GM20000 (cell line): Measurements from ENCODE around the gene USF1.

ENCODE experiments used
- DNase-seq: peaks from one replicate; pipeline ENCODE4 v3.0.0; 2012; ENCODE audit warnings: low spot score
- CTCF ChIP-seq: IDR thresholded peaks from 2 replicates; pipeline ENCODE4 v1.5.1; 2012; ENCODE audit warnings: mild to moderate bottlenecking, control low read depth; ENCODE audit errors: extremely low read depth, missing control alignments

The USF1 gene

GRCh38 chr1:161013131-161013487, 32.7 kb downstream of the USF1 start:
- no peak for DNase-seq
- no peak for TF ChIP-seq CTCF

DNA sequence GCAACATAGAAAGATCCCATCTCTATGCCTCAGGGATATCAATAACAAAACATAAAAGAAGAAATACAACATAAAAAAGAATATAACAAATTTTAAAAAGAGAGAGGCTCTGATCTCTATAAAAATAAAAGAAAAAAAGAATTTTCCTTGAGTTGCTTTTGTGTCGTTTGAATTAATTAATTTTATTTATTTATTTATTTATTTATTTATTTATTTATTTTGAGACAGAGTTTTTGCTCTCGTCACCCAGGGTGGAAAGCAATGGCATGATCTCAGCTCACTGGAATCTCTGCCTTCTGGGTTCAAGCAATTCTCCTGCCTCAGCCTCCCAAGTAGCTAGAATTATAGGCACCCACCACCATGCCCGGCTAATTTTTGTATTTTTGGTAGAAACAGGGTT, 33.4 kb downstream of the USF1 start:
- DNase-seq = no peak
- TF ChIP-seq CTCF = no peak

DNA sequence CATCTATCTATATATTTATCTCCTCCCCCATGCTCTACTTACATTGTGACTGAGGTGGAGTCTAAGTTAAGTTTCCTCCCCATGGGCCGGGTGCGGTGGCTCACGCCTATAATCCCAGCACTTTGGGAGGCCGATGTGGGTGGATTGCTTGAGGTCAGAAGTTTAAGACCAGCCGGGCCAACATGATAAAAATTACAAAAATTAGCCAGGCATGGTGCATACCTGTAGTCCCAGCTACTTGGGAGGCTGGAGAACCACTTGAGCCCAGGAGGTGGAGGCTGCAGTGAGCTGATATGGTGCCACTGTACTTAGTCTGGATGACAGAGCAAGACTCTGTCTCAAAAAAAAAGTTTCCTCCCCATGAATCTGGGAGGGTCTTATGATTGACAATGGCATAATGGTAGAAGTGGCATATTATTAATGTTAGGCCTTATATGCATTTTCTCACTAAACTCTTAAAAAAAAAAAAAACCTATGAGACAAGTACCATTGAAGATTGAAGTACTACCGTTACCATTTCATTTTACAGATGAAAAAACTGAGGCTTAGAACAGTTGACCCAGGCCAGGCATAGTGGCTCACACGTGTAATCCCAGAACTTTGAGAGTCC, 36.1 kb downstream of the USF1 start:
- TF ChIP-seq CTCF = no peak
- no peak for DNase-seq

DNA sequence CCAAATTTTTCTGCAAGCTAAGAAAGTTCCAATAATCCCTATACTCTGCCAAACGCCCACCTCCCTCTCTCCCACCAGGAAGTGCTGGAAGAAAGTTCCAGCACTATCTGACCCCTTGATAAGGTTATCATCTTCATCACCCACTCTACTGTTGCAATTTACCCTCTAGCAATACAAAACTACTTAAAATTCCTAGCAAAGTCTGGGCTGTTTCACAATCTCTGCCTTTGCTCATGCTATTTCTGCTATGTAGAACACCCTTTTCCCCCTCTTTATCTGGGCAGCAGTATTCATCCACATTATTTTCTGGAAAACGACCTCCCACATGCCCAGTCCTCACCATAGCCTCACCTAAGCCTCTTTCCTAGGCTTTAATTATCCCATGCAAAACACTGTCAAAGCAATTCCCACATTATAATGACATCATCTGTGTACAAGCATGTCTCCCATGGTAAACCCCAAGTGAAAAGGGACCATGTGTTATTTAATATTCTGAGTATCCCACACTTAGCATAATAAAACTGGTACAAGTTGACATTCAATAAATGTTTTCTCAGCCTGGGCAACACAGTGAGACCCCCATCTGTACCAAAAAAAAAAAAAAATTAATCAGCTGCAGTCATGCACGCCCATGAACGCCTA, 36.8 kb downstream of the USF1 start:
- no peak for DNase-seq
- TF ChIP-seq CTCF = no peak

DNA sequence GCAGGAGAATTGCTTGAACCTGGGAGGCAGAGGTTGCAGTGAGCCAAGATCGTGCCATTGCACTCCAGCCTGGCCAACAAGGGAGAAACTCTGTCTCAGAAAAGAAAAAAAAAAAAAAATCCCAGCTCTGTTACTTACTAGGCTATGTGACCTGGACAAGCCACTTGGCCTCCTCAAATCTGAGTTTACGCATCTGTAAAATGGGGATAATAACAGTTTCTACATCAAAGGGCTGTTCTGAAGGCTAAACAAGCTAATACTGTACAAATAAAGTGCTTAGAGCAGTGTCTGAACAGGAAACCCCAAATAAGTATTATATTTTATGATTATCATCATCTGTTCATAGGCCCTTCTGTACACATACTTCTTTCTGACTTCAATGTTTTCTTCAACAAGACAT, 38.4 kb downstream of the USF1 start:
- no peak for DNase-seq
- TF ChIP-seq CTCF = no peak

DNA sequence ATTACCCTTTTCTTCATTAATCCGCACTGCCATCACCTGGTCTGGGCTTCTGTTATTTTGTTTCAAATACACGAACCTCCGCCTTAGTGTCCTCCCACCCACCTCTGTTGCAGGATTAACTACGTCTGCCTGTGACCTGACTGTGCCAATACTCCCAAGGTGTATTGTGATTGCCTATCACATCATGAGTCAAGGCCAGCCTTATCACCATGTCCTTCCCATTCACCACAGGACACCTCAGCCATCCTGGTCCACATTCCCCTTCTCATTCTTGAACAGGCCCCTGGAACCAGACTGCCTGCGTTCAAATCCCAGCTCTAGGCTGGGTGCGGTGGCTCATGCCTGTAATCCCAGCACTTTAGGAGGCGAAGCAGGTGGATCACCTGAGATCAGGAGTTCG, 39.2 kb downstream of the USF1 start:
- no peak for TF ChIP-seq CTCF

GRCh38 chr1:161001525-161001924, 44.3 kb downstream of the USF1 start:
- no peak for TF ChIP-seq CTCF
- no peak for DNase-seq

More for the DNA sequence above, 39.2 kb downstream of the USF1 start:
- no peak for DNase-seq
